ENCODE measurements around the gene GBX1. TPM values are rescaled to one million over a fixed set of nuclear protein-coding genes. Genes with fewer than 3 reads are reported as not detected.

GBX1 gene
- total RNA-seq, 3 donors from 2014 or later = not detected

GRCh38 chr7:151123822-151124464 lies 43.6 kb downstream of the GBX1 start:
- H3K4me1 ChIP-seq = peaks cover 0 to 5% of the 10 kb centered on the region in 2 donors
- intact Hi-C loops (cut with DNase I; ENCODE audit: low total_unique reads) = no loop called here
- H3K36me3 ChIP-seq = peaks cover 1% of the 10 kb centered on the region
- H3K27me3 ChIP-seq = no peaks in the 10 kb centered on the region
- H3K27ac ChIP-seq = peak overlapping the region in 1 of 2 donors; percentile 17
- DNase-seq (ENCODE audit: low spot score in 2 of 2) = peak; percentile 74 to 90
- H3K4me3 ChIP-seq = no peak overlapping the region
- no peak for TF ChIP-seq POLR2A (IDR thresholded peaks at IDR 0.05)
- peak in 1 of 3 donors; percentile 37 for TF ChIP-seq POLR2AphosphoS5 (IDR thresholded peaks at IDR 0.05)
- TF ChIP-seq, protein P1, sequence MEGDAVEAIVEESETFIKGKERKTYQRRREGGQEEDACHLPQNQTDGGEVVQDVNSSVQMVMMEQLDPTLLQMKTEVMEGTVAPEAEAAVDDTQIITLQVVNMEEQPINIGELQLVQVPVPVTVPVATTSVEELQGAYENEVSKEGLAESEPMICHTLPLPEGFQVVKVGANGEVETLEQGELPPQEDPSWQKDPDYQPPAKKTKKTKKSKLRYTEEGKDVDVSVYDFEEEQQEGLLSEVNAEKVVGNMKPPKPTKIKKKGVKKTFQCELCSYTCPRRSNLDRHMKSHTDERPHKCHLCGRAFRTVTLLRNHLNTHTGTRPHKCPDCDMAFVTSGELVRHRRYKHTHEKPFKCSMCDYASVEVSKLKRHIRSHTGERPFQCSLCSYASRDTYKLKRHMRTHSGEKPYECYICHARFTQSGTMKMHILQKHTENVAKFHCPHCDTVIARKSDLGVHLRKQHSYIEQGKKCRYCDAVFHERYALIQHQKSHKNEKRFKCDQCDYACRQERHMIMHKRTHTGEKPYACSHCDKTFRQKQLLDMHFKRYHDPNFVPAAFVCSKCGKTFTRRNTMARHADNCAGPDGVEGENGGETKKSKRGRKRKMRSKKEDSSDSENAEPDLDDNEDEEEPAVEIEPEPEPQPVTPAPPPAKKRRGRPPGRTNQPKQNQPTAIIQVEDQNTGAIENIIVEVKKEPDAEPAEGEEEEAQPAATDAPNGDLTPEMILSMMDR (IDR thresholded peaks at IDR 0.05) = peak; percentile 82 to 97 (median 94)
- no peaks in the 10 kb centered on the region for H3K9me3 ChIP-seq

DNA sequence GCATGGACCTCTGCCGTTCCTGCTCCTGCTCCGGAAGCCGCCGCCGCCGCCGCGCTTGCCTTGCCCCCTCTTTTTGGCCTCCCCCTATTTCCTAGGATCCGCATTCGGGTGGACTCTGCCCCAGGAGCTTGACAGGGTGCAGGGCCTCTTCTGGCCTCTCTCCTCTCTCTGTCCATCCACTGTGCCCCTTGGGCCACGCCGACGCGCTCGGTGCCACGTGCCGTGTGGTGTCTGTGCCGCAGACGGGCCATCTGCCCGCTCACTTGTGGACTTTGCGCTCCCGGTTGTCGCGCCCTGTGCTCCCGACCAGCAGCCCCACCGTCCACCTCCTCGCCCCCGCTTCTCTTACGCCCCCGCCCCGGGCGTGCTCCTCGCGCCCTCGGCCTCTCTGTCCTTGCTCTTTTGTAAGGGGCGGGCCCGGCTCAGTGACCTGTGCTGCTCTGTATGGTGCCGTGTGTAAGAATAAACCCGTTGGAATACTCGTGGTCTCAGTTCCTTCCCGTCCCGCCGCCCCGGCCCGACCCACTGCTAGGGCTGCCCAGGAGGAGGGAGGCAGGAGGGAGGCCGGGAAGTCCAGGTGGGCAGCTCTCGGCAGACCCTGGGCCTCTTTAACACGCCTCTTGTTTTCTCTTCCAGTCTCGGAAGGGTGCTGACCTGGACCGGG lies 44.2 kb downstream of the GBX1 start:
- H3K4me3 ChIP-seq = no peak overlapping the region
- intact Hi-C loops (cut with DNase I; ENCODE audit: low total_unique reads) = no loop called here
- H3K27ac ChIP-seq = peak overlapping the region in 1 of 2 donors; percentile 17
- no peak for DNase-seq (ENCODE audit: low spot score in 2 of 2)
- H3K4me1 ChIP-seq = peaks cover 0 to 5% of the 10 kb centered on the region in 2 donors
- H3K36me3 ChIP-seq = peaks cover 8% of the 10 kb centered on the region
- H3K9me3 ChIP-seq = no peaks in the 10 kb centered on the region
- TF ChIP-seq, protein P1 (IDR thresholded peaks at IDR 0.05) = no peak
- H3K27me3 ChIP-seq = no peaks in the 10 kb centered on the region

GRCh38 chr7:151122796-151123157 lies 44.7 kb downstream of the GBX1 start:
- Histone ChIP-seq H3K27ac (no peak overlapping the region), H3K4me1 (peaks cover 0 to 5% of the 10 kb centered on the region in 2 donors), H3K27me3 (no peaks in the 10 kb centered on the region), H3K9me3 (no peaks in the 10 kb centered on the region), H3K4me3 (no peak overlapping the region), H3K36me3 (peaks cover 10% of the 10 kb centered on the region)
- intact Hi-C loops (cut with DNase I; ENCODE audit: low total_unique reads) = no loop called here
- no peak for TF ChIP-seq POLR2A (IDR thresholded peaks at IDR 0.05)
- TF ChIP-seq, protein P1 (IDR thresholded peaks at IDR 0.05) = no peak
- TF ChIP-seq POLR2AphosphoS5 (IDR thresholded peaks at IDR 0.05) = no peak
- no peak for DNase-seq (ENCODE audit: low spot score in 2 of 2)

GRCh38 chr7:151122276-151122675 lies 45.2 kb downstream of the GBX1 start:
- TF ChIP-seq POLR2AphosphoS5 (IDR thresholded peaks at IDR 0.05) (no peak), POLR2A (IDR thresholded peaks at IDR 0.05) (no peak)
- TF ChIP-seq, protein P1 (IDR thresholded peaks at IDR 0.05) = no peak
- intact Hi-C loops (cut with DNase I; ENCODE audit: low total_unique reads) = no loop called here
- H3K36me3 ChIP-seq = peaks cover 10% of the 10 kb centered on the region

GRCh38 chr7:151121380-151122170 lies 45.9 kb downstream of the GBX1 start:
- DNase-seq (ENCODE audit: low spot score in 2 of 2) = no peak
- peaks cover 10% of the 10 kb centered on the region for H3K36me3 ChIP-seq
- intact Hi-C loops (cut with DNase I; ENCODE audit: low total_unique reads) = no loop called here
- TF ChIP-seq POLR2A (IDR thresholded peaks at IDR 0.05) = no peak
- TF ChIP-seq, protein P1 (IDR thresholded peaks at IDR 0.05) = no peak
- no peak for TF ChIP-seq POLR2AphosphoS5 (IDR thresholded peaks at IDR 0.05)
- peaks cover 0 to 5% of the 10 kb centered on the region in 2 donors for H3K4me1 ChIP-seq
- no peaks in the 10 kb centered on the region for H3K9me3 ChIP-seq
- H3K27me3 ChIP-seq = no peaks in the 10 kb centered on the region
- no peak overlapping the region for H3K27ac ChIP-seq
- no peak overlapping the region for H3K4me3 ChIP-seq

More at GRCh38 chr7:151122276-151122675, 45.2 kb downstream of the GBX1 start:
- Histone ChIP-seq H3K4me3 (no peak overlapping the region), H3K27ac (no peak overlapping the region), H3K27me3 (no peaks in the 10 kb centered on the region), H3K9me3 (no peaks in the 10 kb centered on the region), H3K4me1 (peaks cover 0 to 5% of the 10 kb centered on the region in 2 donors)
- no peak for DNase-seq (ENCODE audit: low spot score in 2 of 2)

All from breast epithelium (tissue), 4 donors.